GM12891 (cell line): Measurements from ENCODE around the gene SMIM38.

Experiments used
- POLR2A ChIP-seq: IDR thresholded peaks from 2 replicates; pipeline ENCODE4 v1.6.1; 2011; ENCODE audit warnings: low read depth, low read length, control low read depth
- TAF1 ChIP-seq: IDR thresholded peaks from 2 replicates; pipeline ENCODE4 v1.6.1; 2011; ENCODE audit warnings: low read depth, low read length, control low read depth

GRCh38 chr11:69183613-69184012 lies 27.9 kb downstream of the SMIM38 start:
- TF ChIP-seq POLR2A = no peak
- no peak for TF ChIP-seq TAF1
